Breast epithelium (tissue), 3 donors: ENCODE results near the gene GTPBP1.

Source experiments
- CTCF ChIP-seq, 3 donors: fragments of 450-650 bp; IDR thresholded peaks; one replicate each; pipeline ENCODE4 v1.5.1; 2016 to 2017; ENCODE audit warnings: antibody characterized with exemption in 3 of 3, mild to moderate bottlenecking in 3 of 3, moderate library complexity in 3 of 3
- POLR2A ChIP-seq: fragments of 450-650 bp; IDR thresholded peaks from one replicate; pipeline ENCODE4 v1.6.1; 2016; ENCODE audit warnings: antibody characterized with exemption, mild to moderate bottlenecking, moderate library complexity
- POLR2AphosphoS5 ChIP-seq, 3 donors: sonication (generic); formaldehyde crosslinking; IDR thresholded peaks; one replicate each; pipeline ENCODE4 v1.6.1; 2017; ENCODE audit warnings: antibody characterized with exemption in 3 of 3

DNA sequence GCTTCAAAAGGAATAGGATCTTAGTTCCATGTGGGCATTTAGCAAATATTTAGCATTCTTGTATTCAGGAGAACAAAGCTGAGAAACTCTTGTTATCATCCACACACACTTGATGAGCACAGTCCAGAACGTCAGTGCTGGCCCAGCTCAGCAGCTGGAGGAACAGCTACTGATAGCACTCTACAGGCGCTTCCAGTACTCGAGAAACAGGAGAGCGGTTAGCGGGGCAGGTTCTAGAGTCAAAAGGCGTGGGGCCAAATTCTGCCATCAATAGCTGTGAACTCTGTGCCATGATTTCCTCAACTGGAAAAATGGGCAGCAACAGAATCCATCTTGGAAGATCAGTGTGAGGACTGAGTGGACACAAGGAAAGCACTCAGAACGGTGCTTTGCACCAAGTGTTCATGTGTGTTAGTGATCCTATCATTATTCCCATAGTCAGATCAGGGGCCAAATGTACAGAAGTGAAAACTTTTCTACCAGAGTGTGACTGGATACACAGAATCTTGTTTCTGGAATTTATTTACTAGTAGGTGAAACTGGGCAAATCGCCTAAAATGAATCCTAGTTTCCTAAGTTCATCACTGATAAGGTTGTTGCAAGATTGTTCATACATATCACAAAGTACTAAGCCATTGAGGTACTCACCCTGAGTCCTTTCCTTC, 8.2 kb upstream of the GTPBP1 start:
- TF ChIP-seq CTCF (IDR thresholded peaks at IDR 0.05) (no peak), POLR2A (no peak), POLR2AphosphoS5 (IDR thresholded peaks at IDR 0.05) (no peak)
